HL-60 (cell line): ENCODE data around the gene DIAPH1.

Experiments used
- DNase-seq, 2 experiments: peaks; one replicate each; pipeline ENCODE4 v3.0.0-alpha.2; 2010 to 2020; ENCODE audit warnings: low read depth in 1 of 2, low spot score in 1 of 2
- H3K27ac ChIP-seq: fragments of 250-450 bp; sonication (Bioruptor Pico); replicated peaks from 2 replicates; pipeline ENCODE4 v1.5.1; 2020; ENCODE audit warnings: mild to moderate bottlenecking, moderate library complexity
- H3K27me3 ChIP-seq: fragments of 250-450 bp; sonication (Bioruptor Pico); 2 replicates; pipeline ENCODE4 v1.5.1; 2021; ENCODE audit warnings: mild to moderate bottlenecking, moderate library complexity; ENCODE audit not compliant: insufficient read depth, poor library complexity, severe bottlenecking
- H3K4me3 ChIP-seq: replicated peaks from 2 replicates; pipeline ENCODE4 v1.5.1; 2011; ENCODE audit warnings: mild to moderate bottlenecking, control low read depth, low read length; ENCODE audit not compliant: insufficient read depth
- GABPA ChIP-seq: IDR thresholded peaks from 2 replicates; pipeline ENCODE4 v1.6.1; 2012; ENCODE audit warnings: low read depth
- POLR2AphosphoS5 ChIP-seq: IDR thresholded peaks from 2 replicates; pipeline ENCODE4 v1.6.1; 2012; ENCODE audit warnings: low read depth
- SPI1 ChIP-seq: IDR thresholded peaks from 2 replicates; pipeline ENCODE4 v1.6.1; 2012; ENCODE audit warnings: low read depth, mild to moderate bottlenecking, borderline replicate concordance
- TF ChIP-seq, protein P1 (sequence below): IDR thresholded peaks from one replicate; pipeline ENCODE4 v1.5.1; 2011; ENCODE audit warnings: low read length, control low read depth, inconsistent platforms; ENCODE audit not compliant: insufficient read depth
- TF ChIP-seq, protein P2 (sequence below): IDR thresholded peaks from 2 replicates; pipeline ENCODE4 v1.6.1; 2012; ENCODE audit warnings: low read depth; ENCODE audit not compliant: insufficient replicate concordance

Gene DIAPH1

DNA sequence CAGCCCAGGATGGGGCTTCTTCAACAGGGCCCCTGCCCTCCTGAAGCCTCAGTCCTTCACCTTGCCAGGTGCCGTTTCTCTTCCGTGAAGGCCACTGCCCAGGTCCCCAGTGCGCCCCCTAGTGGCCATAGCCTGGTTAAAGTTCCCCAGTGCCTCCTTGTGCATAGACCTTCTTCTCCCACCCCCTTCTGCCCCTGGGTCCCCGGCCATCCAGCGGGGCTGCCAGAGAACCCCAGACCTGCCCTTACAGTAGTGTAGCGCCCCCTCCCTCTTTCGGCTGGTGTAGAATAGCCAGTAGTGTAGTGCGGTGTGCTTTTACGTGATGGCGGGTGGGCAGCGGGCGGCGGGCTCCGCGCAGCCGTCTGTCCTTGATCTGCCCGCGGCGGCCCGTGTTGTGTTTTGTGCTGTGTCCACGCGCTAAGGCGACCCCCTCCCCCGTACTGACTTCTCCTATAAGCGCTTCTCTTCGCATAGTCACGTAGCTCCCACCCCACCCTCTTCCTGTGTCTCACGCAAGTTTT, 106.3 kb downstream of the DIAPH1 start:
- H3K27me3 ChIP-seq, result no peaks in the 10 kb centered on the region
- peak; percentile 38 to 69 for DNase-seq
- H3K27ac ChIP-seq, result no peak overlapping the region
- TF ChIP-seq POLR2AphosphoS5, result no peak
- no peak for TF ChIP-seq GABPA
- TF ChIP-seq, protein P1, sequence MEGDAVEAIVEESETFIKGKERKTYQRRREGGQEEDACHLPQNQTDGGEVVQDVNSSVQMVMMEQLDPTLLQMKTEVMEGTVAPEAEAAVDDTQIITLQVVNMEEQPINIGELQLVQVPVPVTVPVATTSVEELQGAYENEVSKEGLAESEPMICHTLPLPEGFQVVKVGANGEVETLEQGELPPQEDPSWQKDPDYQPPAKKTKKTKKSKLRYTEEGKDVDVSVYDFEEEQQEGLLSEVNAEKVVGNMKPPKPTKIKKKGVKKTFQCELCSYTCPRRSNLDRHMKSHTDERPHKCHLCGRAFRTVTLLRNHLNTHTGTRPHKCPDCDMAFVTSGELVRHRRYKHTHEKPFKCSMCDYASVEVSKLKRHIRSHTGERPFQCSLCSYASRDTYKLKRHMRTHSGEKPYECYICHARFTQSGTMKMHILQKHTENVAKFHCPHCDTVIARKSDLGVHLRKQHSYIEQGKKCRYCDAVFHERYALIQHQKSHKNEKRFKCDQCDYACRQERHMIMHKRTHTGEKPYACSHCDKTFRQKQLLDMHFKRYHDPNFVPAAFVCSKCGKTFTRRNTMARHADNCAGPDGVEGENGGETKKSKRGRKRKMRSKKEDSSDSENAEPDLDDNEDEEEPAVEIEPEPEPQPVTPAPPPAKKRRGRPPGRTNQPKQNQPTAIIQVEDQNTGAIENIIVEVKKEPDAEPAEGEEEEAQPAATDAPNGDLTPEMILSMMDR, result peak; percentile 61
- no peak for TF ChIP-seq SPI1
- TF ChIP-seq, protein P2, sequence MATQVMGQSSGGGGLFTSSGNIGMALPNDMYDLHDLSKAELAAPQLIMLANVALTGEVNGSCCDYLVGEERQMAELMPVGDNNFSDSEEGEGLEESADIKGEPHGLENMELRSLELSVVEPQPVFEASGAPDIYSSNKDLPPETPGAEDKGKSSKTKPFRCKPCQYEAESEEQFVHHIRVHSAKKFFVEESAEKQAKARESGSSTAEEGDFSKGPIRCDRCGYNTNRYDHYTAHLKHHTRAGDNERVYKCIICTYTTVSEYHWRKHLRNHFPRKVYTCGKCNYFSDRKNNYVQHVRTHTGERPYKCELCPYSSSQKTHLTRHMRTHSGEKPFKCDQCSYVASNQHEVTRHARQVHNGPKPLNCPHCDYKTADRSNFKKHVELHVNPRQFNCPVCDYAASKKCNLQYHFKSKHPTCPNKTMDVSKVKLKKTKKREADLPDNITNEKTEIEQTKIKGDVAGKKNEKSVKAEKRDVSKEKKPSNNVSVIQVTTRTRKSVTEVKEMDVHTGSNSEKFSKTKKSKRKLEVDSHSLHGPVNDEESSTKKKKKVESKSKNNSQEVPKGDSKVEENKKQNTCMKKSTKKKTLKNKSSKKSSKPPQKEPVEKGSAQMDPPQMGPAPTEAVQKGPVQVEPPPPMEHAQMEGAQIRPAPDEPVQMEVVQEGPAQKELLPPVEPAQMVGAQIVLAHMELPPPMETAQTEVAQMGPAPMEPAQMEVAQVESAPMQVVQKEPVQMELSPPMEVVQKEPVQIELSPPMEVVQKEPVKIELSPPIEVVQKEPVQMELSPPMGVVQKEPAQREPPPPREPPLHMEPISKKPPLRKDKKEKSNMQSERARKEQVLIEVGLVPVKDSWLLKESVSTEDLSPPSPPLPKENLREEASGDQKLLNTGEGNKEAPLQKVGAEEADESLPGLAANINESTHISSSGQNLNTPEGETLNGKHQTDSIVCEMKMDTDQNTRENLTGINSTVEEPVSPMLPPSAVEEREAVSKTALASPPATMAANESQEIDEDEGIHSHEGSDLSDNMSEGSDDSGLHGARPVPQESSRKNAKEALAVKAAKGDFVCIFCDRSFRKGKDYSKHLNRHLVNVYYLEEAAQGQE, result no peak
- H3K4me3 ChIP-seq, result no peak overlapping the region

DNA sequence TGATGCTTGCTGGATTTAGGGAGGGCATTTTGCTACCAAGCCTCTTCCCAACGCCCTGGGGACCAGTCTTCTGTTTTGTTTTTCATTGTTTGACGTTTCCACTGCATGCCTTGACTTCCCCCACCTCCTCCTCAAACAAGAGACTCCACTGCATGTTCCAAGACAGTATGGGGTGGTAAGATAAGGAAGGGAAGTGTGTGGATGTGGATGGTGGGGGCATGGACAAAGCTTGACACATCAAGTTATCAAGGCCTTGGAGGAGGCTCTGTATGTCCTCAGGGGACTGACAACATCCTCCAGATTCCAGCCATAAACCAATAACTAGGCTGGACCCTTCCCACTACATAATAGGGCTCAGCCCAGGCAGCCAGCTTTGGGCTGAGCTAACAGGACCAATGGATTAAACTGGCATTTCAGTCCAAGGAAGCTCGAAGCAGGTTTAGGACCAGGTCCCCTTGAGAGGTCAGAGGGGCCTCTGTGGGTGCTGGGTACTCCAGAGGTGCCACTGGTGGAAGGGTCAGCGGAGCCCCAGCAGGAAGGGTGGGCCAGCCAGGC, 107.0 kb downstream of the DIAPH1 start:
- Histone ChIP-seq H3K27ac (no peak overlapping the region), H3K27me3 (no peaks in the 10 kb centered on the region), H3K4me3 (no peak overlapping the region)
- TF ChIP-seq POLR2AphosphoS5 (no peak), GABPA (no peak), SPI1 (no peak)
- TF ChIP-seq, protein P1, result no peak
- TF ChIP-seq, protein P2, result no peak
- DNase-seq, result no peak

DNA sequence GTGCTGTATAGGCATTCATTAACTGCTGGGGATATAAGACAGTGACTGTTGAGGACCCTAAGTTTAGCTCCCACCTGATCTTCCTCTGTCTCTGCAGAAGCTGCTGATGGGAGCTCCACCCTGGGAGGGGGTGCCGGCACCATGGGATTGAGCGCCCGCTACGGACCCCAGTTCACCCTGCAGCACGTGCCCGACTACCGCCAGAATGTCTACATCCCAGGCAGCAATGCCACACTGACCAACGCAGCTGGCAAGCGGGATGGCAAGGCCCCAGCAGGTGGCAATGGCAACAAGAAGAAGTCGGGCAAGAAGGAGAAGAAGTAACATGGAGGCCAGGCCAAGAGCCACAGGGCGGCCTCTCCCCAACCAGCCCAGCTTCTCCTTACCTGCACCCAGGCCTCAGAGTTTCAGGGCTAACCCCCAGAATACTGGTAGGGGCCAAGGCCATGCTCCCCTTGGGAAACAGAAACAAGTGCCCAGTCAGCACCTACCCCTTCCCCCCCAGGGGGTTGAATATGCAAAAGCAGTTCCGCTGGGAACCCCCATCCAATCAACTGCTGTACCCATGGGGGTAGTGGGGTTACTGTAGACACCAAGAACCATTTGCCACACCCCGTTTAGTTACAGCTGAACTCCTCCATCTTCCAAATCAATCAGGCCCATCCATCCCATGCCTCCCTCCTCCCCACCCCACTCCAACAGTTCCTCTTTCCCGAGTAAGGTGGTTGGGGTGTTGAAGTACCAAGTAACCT, 107.8 kb downstream of the DIAPH1 start:
- Histone ChIP-seq H3K27me3 (no peaks in the 10 kb centered on the region), H3K27ac (no peak overlapping the region), H3K4me3 (no peak overlapping the region)
- TF ChIP-seq GABPA (no peak), SPI1 (peak; percentile 41; the same call in 1 of the 2 replicates), POLR2AphosphoS5 (no peak)
- TF ChIP-seq, protein P2, result no peak
- no peak for DNase-seq
